ENCODE results near the gene SMAD6.

SMAD6 gene

DNA sequence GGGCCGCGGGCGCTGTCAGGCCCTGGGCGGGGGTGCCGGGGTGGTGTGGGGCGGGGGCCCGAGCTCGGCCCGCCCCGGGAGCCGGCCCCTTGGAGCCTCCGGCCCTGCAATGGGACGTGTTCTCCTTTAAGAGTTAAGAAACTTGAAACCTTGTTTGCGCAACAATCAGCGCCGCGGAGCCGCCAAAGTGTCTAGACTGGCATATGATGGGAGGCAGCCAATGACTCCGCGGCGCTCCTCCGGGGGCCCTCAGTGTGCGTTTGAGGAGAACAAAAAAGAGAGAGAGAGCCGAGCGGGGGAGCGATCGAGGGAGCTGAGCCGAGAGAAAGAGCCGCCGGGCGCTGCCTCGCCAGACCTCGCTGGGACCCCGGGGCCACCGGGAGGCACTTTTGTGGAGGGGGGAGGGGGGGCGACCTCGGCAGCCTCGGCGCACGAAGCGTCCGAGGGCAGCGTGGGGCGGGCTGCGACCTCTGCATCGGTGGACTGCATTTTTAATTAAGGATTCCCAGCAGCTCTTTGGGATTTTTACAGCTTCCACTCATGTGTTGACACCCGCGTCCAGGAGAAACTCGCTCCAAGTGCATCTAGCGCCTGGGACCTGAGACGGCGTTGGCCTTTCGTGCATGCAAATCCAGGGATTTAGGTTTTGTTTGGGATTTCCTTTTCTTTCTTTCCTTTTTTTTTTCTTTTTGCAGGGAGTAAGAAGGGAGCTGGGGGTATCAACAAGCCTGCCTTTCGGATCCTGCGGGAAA lies at the start of gene SMAD6:
Gene SMAD6 (plus strand): TSS at position 202 of the 752 bp plus-strand sequence. CDS start 1,023 bp downstream, outside the sequence.
- Histone ChIP-seq H3K4me3 (ENCODE audit: low read length in 2 of 2) (peak within 1 kb of the TSS; percentile 75 to 87), H3K27me3 (ENCODE audit: control insufficient read depth in 2 of 2, insufficient read depth in 2 of 2, low read length in 2 of 2) (no peaks in the 10 kb centered on the region), H3K9ac (ENCODE audit: low read depth in 1 of 2, low read length in 2 of 2) (peak within 1 kb of the TSS; percentile 75 to 76), H3K4me1 (ENCODE audit: control insufficient read depth in 2 of 2, insufficient read depth in 2 of 2, low read length in 2 of 2) (peaks cover 28 to 40% of the 10 kb centered on the region in 2 donors), H3K36me3 (ENCODE audit: control insufficient read depth in 2 of 2, insufficient read depth in 2 of 2, low read length in 2 of 2) (no peaks in the 10 kb centered on the region), H3K27ac (ENCODE audit: low read depth in 2 of 2, low read length in 2 of 2) (peak within 1 kb of the TSS; percentile 75 to 88), H3K9me3 (ENCODE audit: control insufficient read depth in 2 of 2, low read length in 2 of 2) (no peaks in the 10 kb centered on the region)

DNA sequence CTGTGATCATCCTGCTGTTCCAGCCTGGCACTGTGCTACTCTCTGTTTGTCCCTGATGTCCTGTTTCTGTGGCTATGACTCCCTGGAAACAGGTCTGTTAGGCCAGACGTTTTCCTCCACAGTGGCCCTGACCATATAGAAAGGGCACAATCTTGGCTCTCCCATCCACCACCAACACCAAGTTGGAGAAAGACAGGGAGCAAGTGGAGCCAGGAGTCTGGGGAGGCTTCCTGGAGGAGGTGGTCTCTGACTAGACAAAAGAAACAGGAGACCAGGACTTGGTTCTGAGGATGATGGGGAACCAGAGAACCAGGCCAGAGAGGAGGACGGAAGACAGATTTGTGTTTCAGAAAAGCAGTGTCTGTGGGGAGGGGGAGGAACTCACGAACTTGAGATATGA lies 49.2 kb upstream of the SMAD6 start:
- Histone ChIP-seq H3K9me3 (ENCODE audit: control insufficient read depth in 2 of 2, low read length in 2 of 2) (no peaks in the 10 kb centered on the region), H3K4me1 (ENCODE audit: control insufficient read depth in 2 of 2, insufficient read depth in 2 of 2, low read length in 2 of 2) (no peaks in the 10 kb centered on the region), H3K9ac (ENCODE audit: low read depth in 1 of 2, low read length in 2 of 2) (no peak overlapping the region), H3K36me3 (ENCODE audit: control insufficient read depth in 2 of 2, insufficient read depth in 2 of 2, low read length in 2 of 2) (no peaks in the 10 kb centered on the region), H3K4me3 (ENCODE audit: low read length in 2 of 2) (no peak overlapping the region), H3K27ac (ENCODE audit: low read depth in 2 of 2, low read length in 2 of 2) (no peak overlapping the region), H3K27me3 (ENCODE audit: control insufficient read depth in 2 of 2, insufficient read depth in 2 of 2, low read length in 2 of 2) (peaks cover 0 to 1% of the 10 kb centered on the region in 2 donors)

DNA sequence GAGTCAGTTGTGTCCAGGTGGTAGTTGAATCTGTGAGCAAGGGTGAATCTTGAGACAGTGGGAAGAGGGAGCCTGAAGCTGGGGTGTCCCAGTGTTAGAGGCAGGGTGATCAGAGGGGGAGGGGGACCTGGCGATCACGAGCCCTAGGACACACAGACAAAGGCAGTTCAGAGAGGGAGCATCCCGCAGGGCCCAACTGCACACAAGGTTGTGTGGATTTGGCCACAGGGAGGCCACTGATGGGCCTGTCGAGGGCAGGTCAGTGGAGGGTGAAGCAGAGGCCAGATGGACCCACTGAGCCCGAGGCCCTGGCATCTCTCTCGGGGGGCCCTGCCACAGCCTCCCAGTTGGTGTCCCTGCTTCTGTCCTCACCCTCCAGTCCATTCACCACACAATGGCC lies 48.6 kb upstream of the SMAD6 start:
- no peaks in the 10 kb centered on the region for H3K36me3 ChIP-seq (ENCODE audit: control insufficient read depth in 2 of 2, insufficient read depth in 2 of 2, low read length in 2 of 2)
- peaks cover 0 to 1% of the 10 kb centered on the region in 2 donors for H3K27me3 ChIP-seq (ENCODE audit: control insufficient read depth in 2 of 2, insufficient read depth in 2 of 2, low read length in 2 of 2)
- H3K4me3 ChIP-seq (ENCODE audit: low read length in 2 of 2), result no peak overlapping the region
- no peaks in the 10 kb centered on the region for H3K9me3 ChIP-seq (ENCODE audit: control insufficient read depth in 2 of 2, low read length in 2 of 2)
- no peak overlapping the region for H3K9ac ChIP-seq (ENCODE audit: low read depth in 1 of 2, low read length in 2 of 2)
- no peak overlapping the region for H3K27ac ChIP-seq (ENCODE audit: low read depth in 2 of 2, low read length in 2 of 2)
- H3K4me1 ChIP-seq (ENCODE audit: control insufficient read depth in 2 of 2, insufficient read depth in 2 of 2, low read length in 2 of 2), result no peaks in the 10 kb centered on the region

DNA sequence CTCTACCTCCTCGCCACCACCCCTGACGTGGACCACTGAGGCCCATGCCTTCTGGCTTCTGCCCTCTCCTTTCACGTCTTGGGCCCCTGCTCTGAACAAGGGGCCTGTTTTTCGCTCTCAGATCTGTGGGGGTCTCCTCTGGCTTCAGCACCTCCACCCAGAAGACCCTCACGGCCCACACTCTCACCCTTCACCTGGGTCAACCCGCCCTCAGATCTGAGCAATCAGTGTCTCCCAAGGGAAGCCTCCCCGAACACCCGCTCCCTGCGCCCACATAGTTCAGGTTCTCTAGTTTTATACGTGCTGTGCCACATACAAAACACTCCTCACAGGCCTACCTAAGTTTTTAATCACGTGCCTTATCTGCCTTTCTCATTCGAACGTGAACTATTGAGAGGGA lies 48.2 kb upstream of the SMAD6 start:
- H3K9ac ChIP-seq (ENCODE audit: low read depth in 1 of 2, low read length in 2 of 2), result no peak overlapping the region
- no peaks in the 10 kb centered on the region for H3K4me1 ChIP-seq (ENCODE audit: control insufficient read depth in 2 of 2, insufficient read depth in 2 of 2, low read length in 2 of 2)
- H3K4me3 ChIP-seq (ENCODE audit: low read length in 2 of 2), result no peak overlapping the region
- no peak overlapping the region for H3K27ac ChIP-seq (ENCODE audit: low read depth in 2 of 2, low read length in 2 of 2)
- H3K36me3 ChIP-seq (ENCODE audit: control insufficient read depth in 2 of 2, insufficient read depth in 2 of 2, low read length in 2 of 2), result no peaks in the 10 kb centered on the region
- H3K27me3 ChIP-seq (ENCODE audit: control insufficient read depth in 2 of 2, insufficient read depth in 2 of 2, low read length in 2 of 2), result peaks cover 0 to 1% of the 10 kb centered on the region in 2 donors
- no peaks in the 10 kb centered on the region for H3K9me3 ChIP-seq (ENCODE audit: control insufficient read depth in 2 of 2, low read length in 2 of 2)

DNA sequence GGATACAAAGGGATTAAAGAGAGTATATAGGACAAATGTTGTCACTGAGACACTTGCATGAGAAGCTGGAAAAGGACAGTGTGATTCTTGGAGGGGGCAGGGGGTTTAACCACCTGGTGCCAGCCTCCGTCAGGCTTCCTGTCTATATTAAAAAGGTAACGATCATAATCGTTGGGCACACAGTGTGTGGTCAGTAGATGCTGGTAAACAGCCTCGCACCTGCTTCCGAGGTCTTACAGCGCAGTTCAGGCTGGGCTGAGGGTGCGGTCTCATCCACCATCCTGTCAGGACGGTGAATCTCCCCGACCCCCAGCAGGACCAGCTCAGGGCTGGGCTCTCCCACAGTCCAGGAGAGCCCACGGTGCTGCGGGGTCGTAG lies 47.7 kb upstream of the SMAD6 start:
- H3K4me3 ChIP-seq (ENCODE audit: low read length in 2 of 2), result no peak overlapping the region

DNA sequence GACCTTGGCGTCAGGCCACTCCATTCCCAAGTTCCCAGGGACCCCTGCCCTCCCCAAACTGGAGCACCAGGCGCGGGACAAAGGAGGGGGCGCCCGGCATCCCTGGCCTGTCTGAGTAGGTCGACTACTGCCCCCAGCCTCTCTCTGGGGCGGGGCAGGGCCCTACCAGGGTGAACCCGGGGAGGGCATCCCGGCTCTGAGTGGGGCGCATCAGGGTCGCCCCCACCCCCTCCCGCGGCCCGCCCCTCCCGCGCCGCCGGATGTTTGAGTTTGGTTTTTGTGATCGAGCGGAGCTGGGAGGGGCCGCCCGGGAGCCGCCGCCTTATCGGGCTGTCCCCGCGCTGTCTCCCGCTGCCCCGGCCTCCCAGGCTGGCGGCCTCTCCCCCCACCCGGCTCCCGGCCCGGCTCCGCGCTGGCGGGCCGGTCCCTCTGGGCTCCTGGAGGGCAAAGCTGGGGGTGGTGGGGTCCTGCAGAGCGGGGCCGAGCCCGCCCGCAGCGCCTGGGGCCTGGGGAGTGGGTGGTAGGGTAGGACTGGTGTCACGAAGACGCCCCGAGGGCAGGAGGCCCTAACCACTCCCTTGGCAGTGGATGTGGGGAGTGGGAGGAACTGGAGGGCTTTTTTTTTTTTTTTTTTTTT lies 47.2 kb upstream of the SMAD6 start:
- Histone ChIP-seq H3K27ac (ENCODE audit: low read depth in 2 of 2, low read length in 2 of 2) (no peak overlapping the region), H3K4me3 (ENCODE audit: low read length in 2 of 2) (peak overlapping the region in 1 of 2 donors; percentile 45), H3K36me3 (ENCODE audit: control insufficient read depth in 2 of 2, insufficient read depth in 2 of 2, low read length in 2 of 2) (no peaks in the 10 kb centered on the region), H3K9me3 (ENCODE audit: control insufficient read depth in 2 of 2, low read length in 2 of 2) (no peaks in the 10 kb centered on the region), H3K9ac (ENCODE audit: low read depth in 1 of 2, low read length in 2 of 2) (peak overlapping the region in 1 of 2 donors; percentile 55), H3K4me1 (ENCODE audit: control insufficient read depth in 2 of 2, insufficient read depth in 2 of 2, low read length in 2 of 2) (no peaks in the 10 kb centered on the region), H3K27me3 (ENCODE audit: control insufficient read depth in 2 of 2, insufficient read depth in 2 of 2, low read length in 2 of 2) (peaks cover 0 to 1% of the 10 kb centered on the region in 2 donors)

More for the DNA sequence above, 47.7 kb upstream of the SMAD6 start:
- peaks cover 0 to 1% of the 10 kb centered on the region in 2 donors for H3K27me3 ChIP-seq (ENCODE audit: control insufficient read depth in 2 of 2, insufficient read depth in 2 of 2, low read length in 2 of 2)
- H3K9ac ChIP-seq (ENCODE audit: low read depth in 1 of 2, low read length in 2 of 2), result no peak overlapping the region
- H3K9me3 ChIP-seq (ENCODE audit: control insufficient read depth in 2 of 2, low read length in 2 of 2), result no peaks in the 10 kb centered on the region
- H3K36me3 ChIP-seq (ENCODE audit: control insufficient read depth in 2 of 2, insufficient read depth in 2 of 2, low read length in 2 of 2), result no peaks in the 10 kb centered on the region
- H3K4me1 ChIP-seq (ENCODE audit: control insufficient read depth in 2 of 2, insufficient read depth in 2 of 2, low read length in 2 of 2), result no peaks in the 10 kb centered on the region
- H3K27ac ChIP-seq (ENCODE audit: low read depth in 2 of 2, low read length in 2 of 2), result no peak overlapping the region

DNA sequence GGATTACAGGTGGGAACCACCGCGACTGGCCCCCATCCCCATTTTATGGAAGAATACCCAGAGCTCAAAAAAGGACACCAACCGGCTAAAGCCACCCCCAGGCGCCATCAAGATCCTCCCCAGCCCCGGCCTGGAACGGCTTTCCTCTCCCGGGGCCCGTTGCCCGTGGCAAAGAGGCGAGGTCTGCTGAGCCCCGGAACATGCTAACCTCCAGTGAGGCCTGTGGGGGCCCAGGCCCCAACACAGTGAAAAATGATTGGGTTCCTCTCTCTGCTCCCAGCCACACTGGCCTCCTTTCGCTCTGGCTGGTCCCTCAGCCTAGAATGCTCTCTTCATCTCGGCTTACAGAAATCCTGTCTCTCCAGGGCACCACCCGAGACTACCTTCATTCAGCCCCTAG lies 46.5 kb upstream of the SMAD6 start:
- H3K4me1 ChIP-seq (ENCODE audit: control insufficient read depth in 2 of 2, insufficient read depth in 2 of 2, low read length in 2 of 2), result no peaks in the 10 kb centered on the region
- H3K9me3 ChIP-seq (ENCODE audit: control insufficient read depth in 2 of 2, low read length in 2 of 2), result no peaks in the 10 kb centered on the region
- no peak overlapping the region for H3K27ac ChIP-seq (ENCODE audit: low read depth in 2 of 2, low read length in 2 of 2)
- no peak overlapping the region for H3K4me3 ChIP-seq (ENCODE audit: low read length in 2 of 2)
- H3K36me3 ChIP-seq (ENCODE audit: control insufficient read depth in 2 of 2, insufficient read depth in 2 of 2, low read length in 2 of 2), result no peaks in the 10 kb centered on the region
- H3K27me3 ChIP-seq (ENCODE audit: control insufficient read depth in 2 of 2, insufficient read depth in 2 of 2, low read length in 2 of 2), result peaks cover 0 to 1% of the 10 kb centered on the region in 2 donors
- no peak overlapping the region for H3K9ac ChIP-seq (ENCODE audit: low read depth in 1 of 2, low read length in 2 of 2)

DNA sequence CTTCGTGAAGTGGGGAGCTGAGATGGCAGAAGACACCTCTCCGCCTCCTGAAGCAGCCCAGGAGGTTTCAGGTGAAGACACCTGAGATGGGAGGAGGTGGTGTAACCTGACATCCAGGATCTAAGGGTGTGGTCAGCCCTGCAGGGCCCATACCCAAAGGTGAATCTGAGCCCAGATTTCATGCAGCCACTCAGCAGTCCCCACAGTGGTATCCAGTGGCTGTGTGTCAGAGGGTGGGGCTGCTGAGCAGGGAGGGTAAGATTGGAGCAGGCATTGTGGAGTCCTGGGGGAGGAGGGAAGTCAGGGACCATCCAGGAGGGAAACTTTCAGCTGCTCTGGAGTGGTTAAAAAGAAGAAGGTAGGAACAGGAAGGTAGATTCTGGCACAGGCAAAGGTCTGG lies 46.0 kb upstream of the SMAD6 start:
- peaks cover 0 to 1% of the 10 kb centered on the region in 2 donors for H3K27me3 ChIP-seq (ENCODE audit: control insufficient read depth in 2 of 2, insufficient read depth in 2 of 2, low read length in 2 of 2)
- H3K36me3 ChIP-seq (ENCODE audit: control insufficient read depth in 2 of 2, insufficient read depth in 2 of 2, low read length in 2 of 2), result no peaks in the 10 kb centered on the region
- no peak overlapping the region for H3K27ac ChIP-seq (ENCODE audit: low read depth in 2 of 2, low read length in 2 of 2)
- H3K9me3 ChIP-seq (ENCODE audit: control insufficient read depth in 2 of 2, low read length in 2 of 2), result no peaks in the 10 kb centered on the region
- H3K9ac ChIP-seq (ENCODE audit: low read depth in 1 of 2, low read length in 2 of 2), result no peak overlapping the region
- no peak overlapping the region for H3K4me3 ChIP-seq (ENCODE audit: low read length in 2 of 2)
- no peaks in the 10 kb centered on the region for H3K4me1 ChIP-seq (ENCODE audit: control insufficient read depth in 2 of 2, insufficient read depth in 2 of 2, low read length in 2 of 2)

DNA sequence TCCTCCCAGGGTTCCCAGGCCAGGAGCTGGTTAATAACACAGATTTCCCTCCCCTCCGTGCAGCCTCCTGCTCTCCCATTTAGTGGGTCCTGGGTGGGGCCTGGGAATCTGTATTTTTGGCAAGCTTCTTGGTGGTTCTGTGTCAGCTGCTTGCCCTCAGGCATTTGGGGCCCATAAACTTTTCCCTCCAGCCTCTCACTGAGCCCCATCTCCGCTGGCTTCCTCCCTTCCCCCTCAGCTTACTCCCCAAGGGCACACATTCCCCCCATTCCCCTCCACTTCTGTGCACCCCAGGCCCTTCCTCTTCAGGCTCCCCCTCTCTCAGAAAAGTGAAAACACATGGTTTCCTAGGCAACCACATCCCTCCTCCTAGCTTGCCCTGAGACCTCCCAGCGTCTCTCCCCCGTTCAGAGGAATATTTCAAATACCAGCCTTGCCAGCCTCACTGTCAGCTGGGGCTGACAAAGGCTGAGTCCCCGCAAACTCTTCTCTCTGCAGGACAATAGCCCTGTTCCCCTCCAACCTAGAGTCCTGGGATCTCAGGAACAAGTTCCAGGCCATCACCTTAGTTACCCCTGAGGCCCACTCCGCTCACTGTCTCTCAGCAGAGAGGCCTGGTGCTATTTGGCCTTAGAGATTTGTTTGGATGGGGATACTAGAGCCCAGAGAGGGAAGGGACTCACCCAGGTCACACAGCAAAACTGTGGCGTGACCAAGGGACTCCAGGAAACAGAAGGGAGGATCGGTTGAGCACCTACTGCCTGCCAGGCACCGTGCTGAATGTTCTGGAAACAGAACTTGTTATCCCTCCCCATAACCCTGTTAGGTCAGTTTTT lies 44.6 kb upstream of the SMAD6 start:
- H3K27ac ChIP-seq (ENCODE audit: low read depth in 2 of 2, low read length in 2 of 2), result no peak overlapping the region
- no peak overlapping the region for H3K4me3 ChIP-seq (ENCODE audit: low read length in 2 of 2)
- H3K9me3 ChIP-seq (ENCODE audit: control insufficient read depth in 2 of 2, low read length in 2 of 2), result no peaks in the 10 kb centered on the region
- peaks cover 0 to 1% of the 10 kb centered on the region in 2 donors for H3K27me3 ChIP-seq (ENCODE audit: control insufficient read depth in 2 of 2, insufficient read depth in 2 of 2, low read length in 2 of 2)
- H3K9ac ChIP-seq (ENCODE audit: low read depth in 1 of 2, low read length in 2 of 2), result no peak overlapping the region
- H3K4me1 ChIP-seq (ENCODE audit: control insufficient read depth in 2 of 2, insufficient read depth in 2 of 2, low read length in 2 of 2), result no peaks in the 10 kb centered on the region
- H3K36me3 ChIP-seq (ENCODE audit: control insufficient read depth in 2 of 2, insufficient read depth in 2 of 2, low read length in 2 of 2), result no peaks in the 10 kb centered on the region

DNA sequence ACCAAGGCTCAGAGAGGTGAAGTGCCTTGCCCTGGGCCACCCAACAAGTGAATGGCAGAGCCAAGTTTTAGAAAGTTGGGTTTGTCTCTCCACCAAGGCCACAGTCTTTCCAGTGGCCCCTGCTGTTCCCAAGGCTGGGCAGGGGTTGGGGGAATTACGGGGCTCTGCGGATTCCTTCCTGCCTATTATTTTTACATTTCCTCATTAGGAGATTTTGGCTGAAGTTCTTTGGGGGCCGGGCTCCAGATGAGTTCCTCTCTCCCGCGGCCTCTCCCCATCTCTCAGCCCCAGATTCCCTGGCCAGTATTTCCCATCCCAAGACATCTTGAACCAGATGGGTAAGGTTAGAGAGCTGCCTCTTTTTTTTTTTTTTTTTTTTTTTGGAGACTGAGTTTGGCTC lies 44.0 kb upstream of the SMAD6 start:
- H3K9me3 ChIP-seq (ENCODE audit: control insufficient read depth in 2 of 2, low read length in 2 of 2), result no peaks in the 10 kb centered on the region
- no peaks in the 10 kb centered on the region for H3K4me1 ChIP-seq (ENCODE audit: control insufficient read depth in 2 of 2, insufficient read depth in 2 of 2, low read length in 2 of 2)
- no peak overlapping the region for H3K27ac ChIP-seq (ENCODE audit: low read depth in 2 of 2, low read length in 2 of 2)
- no peaks in the 10 kb centered on the region for H3K36me3 ChIP-seq (ENCODE audit: control insufficient read depth in 2 of 2, insufficient read depth in 2 of 2, low read length in 2 of 2)
- H3K4me3 ChIP-seq (ENCODE audit: low read length in 2 of 2), result no peak overlapping the region
- H3K9ac ChIP-seq (ENCODE audit: low read depth in 1 of 2, low read length in 2 of 2), result no peak overlapping the region
- H3K27me3 ChIP-seq (ENCODE audit: control insufficient read depth in 2 of 2, insufficient read depth in 2 of 2, low read length in 2 of 2), result peaks cover 0 to 1% of the 10 kb centered on the region in 2 donors
